Measurements from ENCODE around the gene BTAF1. TPM values are rescaled to one million over a fixed set of nuclear protein-coding genes. Genes with fewer than 3 reads are reported as not detected.

Gene BTAF1
- total and polyA plus RNA-seq, 10 of the 15 experiments (the other 5 are each of a cell fraction or from before 2014, with no cell fraction given), result 11.8 to 157 (median 55.5) TPM

- no peak for TF ChIP-seq CTCF (IDR thresholded peaks at IDR 0.05 in 2 of 3, conservative IDR thresholded peaks at IDR 0.05 in 1 of 3; ENCODE audit: control insufficient read depth in 2 of 3, extremely low read depth in 1 of 3, insufficient read depth in 1 of 3, low read depth in 3 of 3, low read length in 3 of 3)
Measured at GRCh38 chr10:91875156-91875555, 48.4 kb upstream of the BTAF1 start (continued).

- CTCF ChIA-PET, result no interaction called here
- 94% methylated on average over 1 of the region's 1 CpG for WGBS (ENCODE audit: insufficient coverage, insufficient replicate concordance, low lambda C conversion rate, missing lambda C conversion rate)
- intact Hi-C loops (cut with micrococcal nuclease; ENCODE audit: unreplicated experiment), result no loop called here
Measured at GRCh38 chr10:91875779-91876178, 47.8 kb upstream of the BTAF1 start.

More at GRCh38 chr10:91875779-91876178, 47.8 kb upstream of the BTAF1 start:
- no peaks in the 10 kb centered on the region for H3K36me3 ChIP-seq (ENCODE audit: control insufficient read depth in 2 of 2, insufficient read depth in 2 of 2, low read length in 1 of 2)
- no peaks in the 10 kb centered on the region for H3K27me3 ChIP-seq (replicated peaks in 1 of 2; ENCODE audit: control insufficient read depth in 2 of 2, insufficient read depth in 2 of 2, low read length in 1 of 2)
- H3K4me1 ChIP-seq (ENCODE audit: control insufficient read depth, insufficient read depth, low read length), result no peaks in the 10 kb centered on the region
- no peak overlapping the region for H3K4me2 ChIP-seq (ENCODE audit: control insufficient read depth, insufficient read depth)
- no peak for FAIRE-seq
- H3K27ac ChIP-seq (ENCODE audit: control insufficient read depth, insufficient read depth), result no peak overlapping the region
- H2AFZ ChIP-seq (ENCODE audit: control insufficient read depth, low read depth, low read length), result no peak overlapping the region
- no peaks in the 10 kb centered on the region for H3K9me3 ChIP-seq (replicated peaks; ENCODE audit: control insufficient read depth, insufficient read depth, low read length)
- no TSS peak for BruUV-seq (replicated peaks)
- H3K9ac ChIP-seq (ENCODE audit: control insufficient read depth, insufficient read depth, low read length), result no peak overlapping the region
- no peak overlapping the region for H3K4me3 ChIP-seq
- in situ Hi-C loops (cut with MboI), result no loop called here
- ChIA-PET SMC1A (ENCODE audit: uncharacterized antibody, unreplicated experiment) (no interaction called here), POLR2A (no interaction called here), RAD21 (ENCODE audit: unreplicated experiment) (no interaction called here)
- TF ChIP-seq CTCF (IDR thresholded peaks at IDR 0.05 in 2 of 3, conservative IDR thresholded peaks at IDR 0.05 in 1 of 3; ENCODE audit: control insufficient read depth in 2 of 3, extremely low read depth in 1 of 3, insufficient read depth in 1 of 3, low read depth in 3 of 3, low read length in 3 of 3), result no peak
- TF ChIP-seq IRF3 (IDR thresholded peaks at IDR 0.05), result no peak
- no peak for TF ChIP-seq WRNIP1 (IDR thresholded peaks at IDR 0.05; ENCODE audit: borderline replicate concordance, low read depth, low read length)
- TF ChIP-seq NFXL1 (IDR thresholded peaks at IDR 0.05; ENCODE audit: borderline replicate concordance), result no peak
- no peak for TF ChIP-seq TAF1 (IDR thresholded peaks at IDR 0.05; ENCODE audit: borderline replicate concordance, low read depth, low read length)
- TF ChIP-seq MAX (IDR thresholded peaks at IDR 0.05; ENCODE audit: low read depth, low read length), result no peak
- no peak for TF ChIP-seq GABPA (IDR thresholded peaks at IDR 0.05; ENCODE audit: low read depth)
- TF ChIP-seq ZNF274 (IDR thresholded peaks at IDR 0.05; ENCODE audit: insufficient read depth, insufficient read length), result no peak
- TF ChIP-seq POLR2A (IDR thresholded peaks at IDR 0.05; ENCODE audit: low read depth, low read length), result no peak
- no peak for TF ChIP-seq SPI1 (IDR thresholded peaks at IDR 0.05; ENCODE audit: borderline replicate concordance, insufficient read depth, low read depth, low read length)
- no peak for TF ChIP-seq BCL3 (IDR thresholded peaks at IDR 0.05; ENCODE audit: borderline replicate concordance, insufficient read depth, low read depth, low read length, poor library complexity, severe bottlenecking)
- H3K79me2 ChIP-seq (ENCODE audit: control insufficient read depth, insufficient read depth, low read length), result no peaks in the 10 kb centered on the region
- no peak for ATAC-seq
- DNase-seq (ENCODE audit: low read depth, low spot score), result no peak
- no peaks in the 10 kb centered on the region for H4K20me1 ChIP-seq (ENCODE audit: control insufficient read depth, insufficient read depth)

All from GM12878 (cell line).